Fibroblast of villous mesenchyme (primary cell): ENCODE results near the gene KCNAB1. TPM values are rescaled to one million over a fixed set of nuclear protein-coding genes. Genes with fewer than 3 reads are reported as not detected.

Experiments used
- DNase-seq: peaks from one replicate; pipeline ENCODE4 v3.0.0-alpha.2; 2010; ENCODE audit warnings: low read depth
- H3K4me3 ChIP-seq: 2 replicates; pipeline ENCODE4 v1.5.1; 2011; ENCODE audit warnings: low read depth, mild to moderate bottlenecking, low read length
- total RNA-seq: library from RNA; depleted of rRNA; stranded (reverse); fragments of >200 nt; gene quantifications from 2 replicates; pipeline ENCODE4 v1.2.3, GENCODE V29; 2012
- TF ChIP-seq, protein P1 (sequence below): IDR thresholded peaks from 2 replicates; pipeline ENCODE4 v1.5.1; 2012; ENCODE audit warnings: low read depth, mild to moderate bottlenecking, low read length; ENCODE audit not compliant: insufficient read depth

KCNAB1 gene
- total RNA-seq, 1 donor: not detected

DNA sequence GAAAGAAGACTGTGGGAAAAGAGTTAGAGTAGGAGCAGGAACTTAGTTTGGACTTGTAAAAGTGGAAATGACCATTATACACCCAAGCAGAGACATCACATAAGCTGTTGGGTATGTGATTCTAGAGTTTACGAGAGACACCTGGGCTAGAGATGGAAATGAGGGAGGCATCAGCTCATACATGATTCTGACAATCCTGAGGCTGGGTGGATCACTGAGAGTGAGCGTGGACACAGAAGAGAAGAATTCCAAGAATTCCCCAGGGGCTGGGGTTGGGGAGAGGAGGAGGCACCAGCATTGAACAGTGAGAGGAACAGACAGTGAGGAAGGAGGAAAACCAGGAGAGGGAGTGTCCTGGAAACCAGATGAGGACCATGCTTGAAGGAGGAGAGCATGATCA, 113.5 kb downstream of the KCNAB1 start:
- TF ChIP-seq, protein P1, sequence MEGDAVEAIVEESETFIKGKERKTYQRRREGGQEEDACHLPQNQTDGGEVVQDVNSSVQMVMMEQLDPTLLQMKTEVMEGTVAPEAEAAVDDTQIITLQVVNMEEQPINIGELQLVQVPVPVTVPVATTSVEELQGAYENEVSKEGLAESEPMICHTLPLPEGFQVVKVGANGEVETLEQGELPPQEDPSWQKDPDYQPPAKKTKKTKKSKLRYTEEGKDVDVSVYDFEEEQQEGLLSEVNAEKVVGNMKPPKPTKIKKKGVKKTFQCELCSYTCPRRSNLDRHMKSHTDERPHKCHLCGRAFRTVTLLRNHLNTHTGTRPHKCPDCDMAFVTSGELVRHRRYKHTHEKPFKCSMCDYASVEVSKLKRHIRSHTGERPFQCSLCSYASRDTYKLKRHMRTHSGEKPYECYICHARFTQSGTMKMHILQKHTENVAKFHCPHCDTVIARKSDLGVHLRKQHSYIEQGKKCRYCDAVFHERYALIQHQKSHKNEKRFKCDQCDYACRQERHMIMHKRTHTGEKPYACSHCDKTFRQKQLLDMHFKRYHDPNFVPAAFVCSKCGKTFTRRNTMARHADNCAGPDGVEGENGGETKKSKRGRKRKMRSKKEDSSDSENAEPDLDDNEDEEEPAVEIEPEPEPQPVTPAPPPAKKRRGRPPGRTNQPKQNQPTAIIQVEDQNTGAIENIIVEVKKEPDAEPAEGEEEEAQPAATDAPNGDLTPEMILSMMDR: no peak
- DNase-seq: no peak
- H3K4me3 ChIP-seq: no peak overlapping the region

DNA sequence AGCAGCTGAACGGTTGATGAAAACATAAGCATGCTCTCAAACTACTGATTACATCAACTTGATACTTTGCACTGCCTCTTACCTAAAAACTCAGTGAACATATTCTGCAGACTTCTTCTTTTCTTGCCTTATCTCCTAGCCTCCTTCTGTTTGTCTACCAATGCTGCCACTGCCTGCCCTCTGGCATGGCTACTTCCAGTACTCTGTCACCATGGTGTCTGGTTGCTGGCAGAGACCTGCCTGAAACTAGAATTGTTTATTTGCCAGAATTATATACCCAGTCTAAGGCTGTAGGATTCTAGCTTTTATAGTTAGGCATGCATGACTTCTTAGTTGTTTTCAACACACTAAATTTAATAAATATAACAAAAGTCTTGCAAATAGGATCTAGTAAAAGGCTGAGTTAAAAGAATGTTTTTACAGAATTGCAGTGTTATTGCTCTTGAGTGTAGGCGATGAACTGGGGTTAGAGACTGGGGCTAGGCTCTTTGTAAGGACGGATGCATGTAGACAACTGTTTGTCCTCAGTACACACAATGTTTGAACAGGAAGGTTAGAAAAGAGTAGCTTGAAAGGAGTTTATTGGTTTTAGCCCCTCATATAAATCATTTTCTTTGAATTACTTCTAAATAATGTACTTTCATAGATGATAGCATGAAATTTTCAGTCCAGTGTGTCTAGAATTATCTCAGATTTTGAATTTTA, 116.3 kb downstream of the KCNAB1 start:
- TF ChIP-seq, protein P1: no peak
- DNase-seq: no peak

DNA sequence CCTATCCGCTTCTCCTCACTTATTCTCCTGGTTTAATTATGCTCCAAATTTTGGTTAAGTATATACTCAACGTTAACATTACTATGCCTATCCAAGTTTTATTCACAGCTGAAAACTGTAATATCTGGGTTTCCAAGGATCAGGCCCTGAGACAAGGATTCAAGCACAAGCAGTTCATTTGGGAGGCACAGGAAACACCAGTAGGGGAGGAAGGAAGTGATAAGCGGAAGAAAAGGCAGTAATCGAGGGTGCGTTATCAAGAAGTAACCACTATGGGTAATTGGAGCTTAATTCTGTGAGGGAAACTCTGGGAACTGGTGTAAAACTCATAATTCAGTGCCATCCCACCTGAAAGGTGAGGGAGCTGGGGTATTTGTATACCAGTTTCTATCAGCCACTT, 120.3 kb downstream of the KCNAB1 start:
- no peak overlapping the region for H3K4me3 ChIP-seq
- DNase-seq: no peak
- TF ChIP-seq, protein P1: no peak

More for the DNA sequence above, 116.3 kb downstream of the KCNAB1 start:
- H3K4me3 ChIP-seq: no peak overlapping the region

DNA sequence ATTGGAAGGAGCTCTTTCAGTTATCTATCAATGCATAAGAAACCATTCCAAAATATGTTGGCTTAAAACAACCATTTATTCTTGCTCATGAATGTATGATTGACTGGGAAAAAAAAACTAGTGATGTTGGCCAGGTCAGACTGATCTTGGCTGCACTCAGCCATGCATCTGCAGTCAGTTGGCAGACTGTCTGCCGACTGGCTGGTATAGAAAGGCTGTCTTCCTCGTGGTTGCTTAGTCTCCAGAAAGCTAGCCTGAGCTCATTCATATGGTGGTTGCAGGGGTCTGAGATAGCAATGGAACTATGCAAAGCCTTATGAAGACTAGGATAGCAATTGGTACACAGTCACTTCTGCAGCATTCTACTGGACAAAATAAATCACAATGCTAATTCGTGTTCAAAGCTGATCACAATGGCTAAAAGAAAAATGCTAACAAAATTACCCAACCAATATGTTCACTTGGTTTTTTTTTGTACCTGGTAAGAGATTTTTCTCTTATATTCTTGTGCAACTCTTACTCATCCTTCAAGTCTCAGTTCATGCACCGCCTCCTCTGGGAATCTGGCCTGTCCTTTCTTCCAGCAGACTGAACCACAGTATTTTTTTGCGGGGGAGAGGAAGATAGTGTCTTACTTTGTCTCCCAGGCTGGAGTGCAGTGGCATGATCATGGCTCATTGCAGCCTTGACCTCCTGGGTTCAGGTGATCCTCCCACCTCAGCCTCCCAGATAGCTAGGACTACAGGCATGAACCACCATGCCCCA, 126.8 kb downstream of the KCNAB1 start:
- TF ChIP-seq, protein P1: no peak
- DNase-seq: no peak
- no peak overlapping the region for H3K4me3 ChIP-seq

GRCh38 chr3:156250550-156250949, 130.2 kb downstream of the KCNAB1 start:
- TF ChIP-seq, protein P1: no peak
- no peak for DNase-seq
- H3K4me3 ChIP-seq: no peak overlapping the region

- no peak for DNase-seq
- no peak overlapping the region for H3K4me3 ChIP-seq
- TF ChIP-seq, protein P1: no peak
Observed at GRCh38 chr3:156251424-156251823, 131.0 kb downstream of the KCNAB1 start.
